K562 (cell line): Measurements from ENCODE around the gene PVALEF. TPM values are rescaled to one million over a fixed set of nuclear protein-coding genes. Genes with fewer than 3 reads are reported as not detected.

Experiments used
- CHCHD3 ChIP-seq: fragments of 250-450 bp; sonication (Bioruptor Pico); IDR thresholded peaks from 2 replicates; pipeline ENCODE4 v2.1.2; 2022; ENCODE audit warnings: mild to moderate bottlenecking
- CREB3 ChIP-seq: fragments of 450-650 bp; conservative IDR thresholded peaks from 2 replicates; pipeline ENCODE4 v1.6.1; 2016; ENCODE audit warnings: missing genetic modification characterization, low read depth, mild to moderate bottlenecking, missing compliant biosample characterization, moderate library complexity
- HNRNPH1 ChIP-seq: fragments of 200-400 bp; formaldehyde crosslinking; optimal IDR thresholded peaks from 2 replicates; pipeline ENCODE3; 2017; ENCODE audit warnings: low read depth, mild to moderate bottlenecking, low read length, moderate library complexity
- L3MBTL2 ChIP-seq: fragments of 450-650 bp; IDR thresholded peaks from 2 replicates; pipeline ENCODE4 v1.6.1; 2016; ENCODE audit warnings: mild to moderate bottlenecking, moderate library complexity
- MAZ ChIP-seq, 2 experiments: fragments of 450-650 bp in 1 of 2; sonication (generic) in 1 of 2; formaldehyde crosslinking; IDR thresholded peaks in 1 of 2; conservative IDR thresholded peaks in 1 of 2; 2 replicates each; pipeline versions ENCODE4 v1.4.0 to v1.5.0; 2020; ENCODE audit warnings: mild to moderate bottlenecking in 1 of 2, missing genetic modification reagents in 1 of 2
- MLX ChIP-seq, 2 experiments: fragments of 450-650 bp in 1 of 2; sonication (generic) in 1 of 2; formaldehyde crosslinking; conservative IDR thresholded peaks; 2 replicates each; pipeline versions ENCODE4 v1.4.0 to v1.8.1; 2020 to 2022; ENCODE audit warnings: mild to moderate bottlenecking in 1 of 2, missing genetic modification reagents in 1 of 2
- NFIC ChIP-seq: fragments of 450-650 bp; IDR thresholded peaks from 2 replicates; pipeline ENCODE4 v1.6.1; 2017; ENCODE audit warnings: mild to moderate bottlenecking, inconsistent platforms
- RBBP5 ChIP-seq: fragments of 200-600 bp; sonication (generic); IDR thresholded peaks from 2 replicates; pipeline ENCODE4 v1.6.1; 2012; ENCODE audit warnings: borderline replicate concordance, mild to moderate bottlenecking, low read length, control low read depth, inconsistent platforms; ENCODE audit not compliant: insufficient read depth, poor library complexity, severe bottlenecking
- SRSF7 ChIP-seq: fragments of 200-400 bp; formaldehyde crosslinking; optimal IDR thresholded peaks from 2 replicates; pipeline ENCODE3; 2017; ENCODE audit warnings: mild to moderate bottlenecking, low read depth, low read length
- TCF3 ChIP-seq: sonication (generic); formaldehyde crosslinking; IDR thresholded peaks from 2 replicates; pipeline ENCODE4 v1.4.0; 2020; ENCODE audit warnings: mild to moderate bottlenecking, missing genetic modification reagents
- ZNF592 ChIP-seq: fragments of 450-650 bp; IDR thresholded peaks from 2 replicates; pipeline ENCODE4 v1.6.1; 2017; ENCODE audit warnings: antibody characterized with exemption, mild to moderate bottlenecking
- ZNF740 ChIP-seq, 3 experiments: fragments of 200-800 bp in 1 of 3; sonication (Bioruptor generic) in 1 of 3; sonication (generic) in 1 of 3; formaldehyde crosslinking in 1 of 3; IDR thresholded peaks; 2 replicates each; pipeline versions ENCODE4 v1.6.1 to v1.8.0; 2016 to 2022; ENCODE audit warnings: mild to moderate bottlenecking in 2 of 3, missing compliant biosample characterization in 2 of 3, missing genetic modification characterization in 2 of 3, missing genetic modification reagents in 1 of 3
- polyA plus RNA-seq, 8 experiments: library from polyadenylated mRNA; depleted of rRNA in 4 of 8; stranded (reverse) in 5 of 8; unstranded in 3 of 8; fragments of >200 nt; fragmentation: Nextera tagmentation in 2 of 8; fragmentation: Illumina TruSeq in 1 of 8; extraction: Ambion mirVana in 2 of 8; extraction: Trizol in 1 of 8; gene quantifications; 2 replicates each; pipeline versions ENCODE4 v1.2.1 to v1.2.3, GENCODE V29; 2011 to 2014; ENCODE audit warnings: inconsistent platforms in 1 of 8, missing spikeins in 1 of 8
- total RNA-seq, 7 experiments: library from RNA; depleted of rRNA in 6 of 7; stranded (reverse); fragments of >200 nt in 6 of 7; fragmentation: Illumina TruSeq in 2 of 7; extraction: Trizol in 2 of 7; gene quantifications; 2 replicates each; pipeline versions ENCODE4 v1.2.1 to v1.2.3, GENCODE V29; 2011 to 2021; ENCODE audit warnings: low replicate concordance in 1 of 7
- TF ChIP-seq, protein P1 (sequence below): sonication (generic); formaldehyde crosslinking; IDR thresholded peaks from 2 replicates; pipeline ENCODE4 v1.4.0; 2020; ENCODE audit warnings: mild to moderate bottlenecking, missing genetic modification reagents

Gene PVALEF
- total and polyA plus RNA-seq, 9 of the 15 experiments (the other 6 are each of a cell fraction or from before 2014, with no cell fraction given): not detected

- TF ChIP-seq RBBP5 (no peak), TCF3 (CRISPR knock-in tag) (no peak), SRSF7 (no peak), CHCHD3 (no peak), HNRNPH1 (no peak), ZNF592 (no peak), MLX (CRISPR knock-in tag; conservative IDR thresholded peaks at IDR 0.05) (no peak), ZNF740 (CRISPR knock-in tag; IDR thresholded peaks at IDR 0.05) (no peak), ZNF740 (tag; IDR thresholded peaks at IDR 0.05) (no peak), MAZ (CRISPR knock-in tag; conservative IDR thresholded peaks at IDR 0.05 in 1 of 2, IDR thresholded peaks at IDR 0.05 in 1 of 2) (peak in 1 of 2 experiments; percentile 43; a peak in 1 of 4 replicates), L3MBTL2 (peak; percentile 63), NFIC (peak; percentile 87), CREB3 (tag) (no peak)
- TF ChIP-seq, protein P1, sequence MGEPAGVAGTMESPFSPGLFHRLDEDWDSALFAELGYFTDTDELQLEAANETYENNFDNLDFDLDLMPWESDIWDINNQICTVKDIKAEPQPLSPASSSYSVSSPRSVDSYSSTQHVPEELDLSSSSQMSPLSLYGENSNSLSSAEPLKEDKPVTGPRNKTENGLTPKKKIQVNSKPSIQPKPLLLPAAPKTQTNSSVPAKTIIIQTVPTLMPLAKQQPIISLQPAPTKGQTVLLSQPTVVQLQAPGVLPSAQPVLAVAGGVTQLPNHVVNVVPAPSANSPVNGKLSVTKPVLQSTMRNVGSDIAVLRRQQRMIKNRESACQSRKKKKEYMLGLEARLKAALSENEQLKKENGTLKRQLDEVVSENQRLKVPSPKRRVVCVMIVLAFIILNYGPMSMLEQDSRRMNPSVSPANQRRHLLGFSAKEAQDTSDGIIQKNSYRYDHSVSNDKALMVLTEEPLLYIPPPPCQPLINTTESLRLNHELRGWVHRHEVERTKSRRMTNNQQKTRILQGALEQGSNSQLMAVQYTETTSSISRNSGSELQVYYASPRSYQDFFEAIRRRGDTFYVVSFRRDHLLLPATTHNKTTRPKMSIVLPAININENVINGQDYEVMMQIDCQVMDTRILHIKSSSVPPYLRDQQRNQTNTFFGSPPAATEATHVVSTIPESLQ (CRISPR knock-in tag): no peak
These were observed 22.8 kb upstream of the PVALEF start (continued) for GRCh38 chr17:81142301-81143199.
